Testis (tissue), 3 donors: Measurements from ENCODE around the gene LACRT. TPM values are rescaled to one million over a fixed set of nuclear protein-coding genes. Genes with fewer than 3 reads are reported as not detected.

Experiments used
- DNase-seq: peaks from one replicate; pipeline ENCODE4 v3.0.0-alpha.2; 2019
- H3K27ac ChIP-seq, 2 donors: fragments of 200-600 bp; sonication (generic); one replicate each; pipeline ENCODE4 v1.5.1; 2019
- H3K27me3 ChIP-seq: fragments of 200-600 bp; sonication (generic); one replicate; pipeline ENCODE4 v1.5.1; 2019
- H3K36me3 ChIP-seq: fragments of 200-600 bp; sonication (generic); one replicate; pipeline ENCODE4 v1.5.1; 2017; ENCODE audit warnings: low read depth; ENCODE audit errors: missing control alignments
- H3K4me1 ChIP-seq: fragments of 200-600 bp; sonication (generic); one replicate; pipeline ENCODE4 v1.5.1; 2019
- H3K4me3 ChIP-seq, 2 donors: fragments of 200-600 bp; sonication (generic); one replicate each; pipeline ENCODE4 v1.5.1; 2017 to 2019
- H3K9me3 ChIP-seq: fragments of 200-600 bp; sonication (generic); one replicate; pipeline ENCODE4 v1.5.1; 2017
- POLR2A ChIP-seq: fragments of 450-650 bp; IDR thresholded peaks from one replicate; pipeline ENCODE4 v1.6.1; 2017; ENCODE audit warnings: antibody characterized with exemption, mild to moderate bottlenecking, moderate library complexity
- WGBS, 2 donors: methylation state at CpG; one replicate each; pipeline ENCODE4 v1.1.5; 2018; 5-methylcytosine and 5-hydroxymethylcytosine counted together
- intact Hi-C: fragments of 100-400 bp; cut with DNase I; formaldehyde crosslinking; loops from one replicate; pipeline ENCODE4 v1.15.1; 2023; ENCODE audit warnings: low total_unique reads
- polyA plus RNA-seq: library from polyadenylated mRNA; stranded (reverse); fragments of 350-450 nt; fragmentation: Illumina TruSeq; extraction: RNeasy Lipid Tissue Mini Kit (QIAGEN cat#74804); gene quantifications from one replicate; pipeline ENCODE4 v1.2.3, GENCODE V29; 2014; ENCODE audit warnings: low read depth, low replicate concordance; ENCODE audit not compliant: insufficient read depth
- total RNA-seq, 2 donors: library from RNA; depleted of rRNA; stranded (reverse); fragments of >200 nt; gene quantifications; one replicate each; pipeline ENCODE4 v1.2.3, GENCODE V29; 2016
- TF ChIP-seq, protein P1 (sequence below), 3 experiments: fragments of 450-650 bp in 2 of 3; fragments of 200-600 bp in 1 of 3; sonication (generic) in 1 of 3; IDR thresholded peaks; one replicate each; pipeline ENCODE4 v1.5.1; 2016 to 2019; ENCODE audit warnings: antibody characterized with exemption in 3 of 3, mild to moderate bottlenecking in 2 of 3, moderate library complexity in 1 of 3

LACRT gene
- total and polyA plus RNA-seq, 3 donors from 2014 or later: not detected

- Histone ChIP-seq H3K36me3 (no peaks in the 10 kb centered on the region), H3K27me3 (no peaks in the 10 kb centered on the region), H3K4me3 (no peak overlapping the region), H3K9me3 (no peaks in the 10 kb centered on the region), H3K27ac (no peak overlapping the region), H3K4me1 (no peaks in the 10 kb centered on the region)
- no peak for DNase-seq
- TF ChIP-seq POLR2A: no peak
- TF ChIP-seq, protein P1, sequence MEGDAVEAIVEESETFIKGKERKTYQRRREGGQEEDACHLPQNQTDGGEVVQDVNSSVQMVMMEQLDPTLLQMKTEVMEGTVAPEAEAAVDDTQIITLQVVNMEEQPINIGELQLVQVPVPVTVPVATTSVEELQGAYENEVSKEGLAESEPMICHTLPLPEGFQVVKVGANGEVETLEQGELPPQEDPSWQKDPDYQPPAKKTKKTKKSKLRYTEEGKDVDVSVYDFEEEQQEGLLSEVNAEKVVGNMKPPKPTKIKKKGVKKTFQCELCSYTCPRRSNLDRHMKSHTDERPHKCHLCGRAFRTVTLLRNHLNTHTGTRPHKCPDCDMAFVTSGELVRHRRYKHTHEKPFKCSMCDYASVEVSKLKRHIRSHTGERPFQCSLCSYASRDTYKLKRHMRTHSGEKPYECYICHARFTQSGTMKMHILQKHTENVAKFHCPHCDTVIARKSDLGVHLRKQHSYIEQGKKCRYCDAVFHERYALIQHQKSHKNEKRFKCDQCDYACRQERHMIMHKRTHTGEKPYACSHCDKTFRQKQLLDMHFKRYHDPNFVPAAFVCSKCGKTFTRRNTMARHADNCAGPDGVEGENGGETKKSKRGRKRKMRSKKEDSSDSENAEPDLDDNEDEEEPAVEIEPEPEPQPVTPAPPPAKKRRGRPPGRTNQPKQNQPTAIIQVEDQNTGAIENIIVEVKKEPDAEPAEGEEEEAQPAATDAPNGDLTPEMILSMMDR (IDR thresholded peaks at IDR 0.05): no peak
- intact Hi-C loops: no loop called here
- 53 to 56% methylated on average over 2 of the region's 2 CpGs for WGBS, 2 donors
These were observed 26.4 kb upstream of the LACRT start for GRCh38 chr12:54661048-54661447.

- Histone ChIP-seq H3K9me3 (no peaks in the 10 kb centered on the region), H3K4me3 (no peak overlapping the region), H3K27ac (no peak overlapping the region), H3K27me3 (no peaks in the 10 kb centered on the region), H3K36me3 (no peaks in the 10 kb centered on the region), H3K4me1 (no peaks in the 10 kb centered on the region)
- 88% methylated on average over 10 of the region's 10 CpGs for WGBS, 2 donors
- intact Hi-C loops: no loop called here
- no peak for TF ChIP-seq POLR2A
- TF ChIP-seq, protein P1 (IDR thresholded peaks at IDR 0.05): no peak
- DNase-seq: no peak
These were observed 25.7 kb upstream of the LACRT start for GRCh38 chr12:54660320-54660962.

GRCh38 chr12:54658306-54659264 is 23.9 kb upstream of the LACRT start:
- DNase-seq: peak; percentile 82
- Histone ChIP-seq H3K4me1 (no peaks in the 10 kb centered on the region), H3K27ac (no peak overlapping the region), H3K4me3 (peak overlapping the region in 1 of 2 donors; percentile 23), H3K9me3 (no peaks in the 10 kb centered on the region), H3K36me3 (no peaks in the 10 kb centered on the region), H3K27me3 (no peaks in the 10 kb centered on the region)
- intact Hi-C loops: no loop called here
- TF ChIP-seq, protein P1 (IDR thresholded peaks at IDR 0.05): peak in 2 of 3 experiments; percentile 39 to 54
- TF ChIP-seq POLR2A: no peak
- WGBS, 2 donors: 40 to 51% methylated on average over 15 to 19 of the region's 19 CpGs

DNA sequence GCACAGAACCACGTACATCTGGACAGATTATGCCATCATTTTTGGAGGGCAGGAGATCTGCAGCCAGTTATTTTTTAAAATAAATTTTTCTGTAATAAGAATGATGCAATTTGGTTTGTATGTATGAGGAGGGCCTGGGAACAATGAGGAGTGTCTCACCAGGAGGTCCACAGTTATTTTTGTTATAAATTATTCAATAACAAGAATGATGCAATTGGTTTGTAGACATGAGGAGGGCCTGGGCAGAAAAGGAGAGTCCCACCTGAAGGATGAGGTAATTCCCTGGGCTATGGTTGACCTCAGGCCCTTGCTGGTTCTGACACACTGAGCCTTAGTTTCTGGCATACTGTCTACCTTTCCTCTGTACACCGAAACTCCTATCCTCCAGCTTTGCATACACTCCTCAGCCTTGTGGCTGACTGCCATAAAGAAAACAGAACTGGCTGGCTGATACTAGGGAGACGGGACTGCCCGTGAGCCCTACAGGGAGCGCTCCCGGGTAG is 22.5 kb upstream of the LACRT start:
- 57 to 60% methylated on average over 6 of the region's 6 CpGs for WGBS, 2 donors

More for the DNA sequence above, 22.5 kb upstream of the LACRT start:
- H3K27me3 ChIP-seq: no peaks in the 10 kb centered on the region
- H3K9me3 ChIP-seq: no peaks in the 10 kb centered on the region
- TF ChIP-seq POLR2A: no peak
- TF ChIP-seq, protein P1 (IDR thresholded peaks at IDR 0.05): no peak
- intact Hi-C loops: no loop called here
- DNase-seq: no peak
- H3K36me3 ChIP-seq: no peaks in the 10 kb centered on the region
- H3K4me1 ChIP-seq: no peaks in the 10 kb centered on the region
- no peak overlapping the region for H3K4me3 ChIP-seq
- H3K27ac ChIP-seq: no peak overlapping the region
